GM06990 (cell line): ENCODE results near the gene AP3D1.

Experiments used
- DNase-seq: peaks from one replicate; pipeline ENCODE4 v3.0.0-alpha.2; 2011; ENCODE audit not compliant: insufficient read length; ENCODE audit errors: extremely low read depth
- H3K27me3 ChIP-seq: replicated peaks from 2 replicates; pipeline ENCODE4 v1.6.0; 2011; ENCODE audit warnings: low read length; ENCODE audit not compliant: control insufficient read depth, insufficient read depth
- H3K36me3 ChIP-seq: 2 replicates; pipeline ENCODE4 v1.5.1; 2011; ENCODE audit warnings: low read length; ENCODE audit not compliant: control insufficient read depth, insufficient read depth
- H3K4me3 ChIP-seq: replicated peaks from 2 replicates; pipeline ENCODE4 v1.5.1; 2011; ENCODE audit warnings: low read depth, mild to moderate bottlenecking, control low read depth, low read length
- TF ChIP-seq, protein P1 (sequence below): IDR thresholded peaks from 2 replicates; pipeline ENCODE4 v1.5.1; 2011; ENCODE audit warnings: low read length, control low read depth, mild to moderate bottlenecking, inconsistent platforms; ENCODE audit not compliant: insufficient read depth, poor library complexity, severe bottlenecking

The AP3D1 gene

DNA sequence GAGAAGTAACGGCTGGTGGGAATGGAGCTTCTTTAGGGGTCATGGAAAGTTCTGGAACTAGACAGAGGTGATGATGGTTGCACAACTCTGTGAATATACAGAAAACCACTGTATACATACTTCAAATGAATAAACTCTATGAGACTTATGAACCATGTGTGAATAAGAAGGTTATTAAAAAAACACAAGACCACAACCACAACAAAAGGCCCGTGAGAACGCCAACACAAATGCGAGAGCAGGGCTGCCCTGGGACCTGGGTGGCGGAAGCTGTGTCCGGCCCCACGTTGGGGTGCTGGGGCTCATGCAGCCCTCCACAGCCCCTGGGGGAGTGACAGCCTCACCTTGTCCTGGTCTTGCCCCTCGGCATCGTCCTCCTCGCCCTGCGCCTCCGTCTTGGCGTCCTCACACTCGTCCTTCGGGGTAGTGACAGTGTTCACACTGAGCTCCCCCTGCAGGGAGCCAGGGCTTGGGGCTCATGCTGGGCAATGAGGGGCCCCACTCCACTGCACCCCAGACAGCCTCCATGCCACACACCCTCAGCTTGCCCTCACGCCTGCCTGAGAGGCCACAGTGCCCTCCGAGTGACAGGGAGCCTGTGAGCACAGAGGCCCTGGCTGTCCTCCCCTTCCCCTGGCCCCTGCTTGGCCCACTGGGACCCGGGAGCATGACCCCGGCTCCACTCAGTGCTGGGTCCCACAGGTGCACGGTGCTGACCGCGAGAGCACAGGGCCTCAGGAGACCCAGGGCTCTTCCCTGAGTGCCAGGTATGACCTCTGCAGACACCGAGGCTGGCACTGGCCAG lies 38.6 kb downstream of the AP3D1 start:
- H3K4me3 ChIP-seq: no peak overlapping the region
- no peaks in the 10 kb centered on the region for H3K27me3 ChIP-seq
- TF ChIP-seq, protein P1, sequence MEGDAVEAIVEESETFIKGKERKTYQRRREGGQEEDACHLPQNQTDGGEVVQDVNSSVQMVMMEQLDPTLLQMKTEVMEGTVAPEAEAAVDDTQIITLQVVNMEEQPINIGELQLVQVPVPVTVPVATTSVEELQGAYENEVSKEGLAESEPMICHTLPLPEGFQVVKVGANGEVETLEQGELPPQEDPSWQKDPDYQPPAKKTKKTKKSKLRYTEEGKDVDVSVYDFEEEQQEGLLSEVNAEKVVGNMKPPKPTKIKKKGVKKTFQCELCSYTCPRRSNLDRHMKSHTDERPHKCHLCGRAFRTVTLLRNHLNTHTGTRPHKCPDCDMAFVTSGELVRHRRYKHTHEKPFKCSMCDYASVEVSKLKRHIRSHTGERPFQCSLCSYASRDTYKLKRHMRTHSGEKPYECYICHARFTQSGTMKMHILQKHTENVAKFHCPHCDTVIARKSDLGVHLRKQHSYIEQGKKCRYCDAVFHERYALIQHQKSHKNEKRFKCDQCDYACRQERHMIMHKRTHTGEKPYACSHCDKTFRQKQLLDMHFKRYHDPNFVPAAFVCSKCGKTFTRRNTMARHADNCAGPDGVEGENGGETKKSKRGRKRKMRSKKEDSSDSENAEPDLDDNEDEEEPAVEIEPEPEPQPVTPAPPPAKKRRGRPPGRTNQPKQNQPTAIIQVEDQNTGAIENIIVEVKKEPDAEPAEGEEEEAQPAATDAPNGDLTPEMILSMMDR: no peak
- H3K36me3 ChIP-seq: peaks cover 82% of the 10 kb centered on the region
- no peak for DNase-seq

DNA sequence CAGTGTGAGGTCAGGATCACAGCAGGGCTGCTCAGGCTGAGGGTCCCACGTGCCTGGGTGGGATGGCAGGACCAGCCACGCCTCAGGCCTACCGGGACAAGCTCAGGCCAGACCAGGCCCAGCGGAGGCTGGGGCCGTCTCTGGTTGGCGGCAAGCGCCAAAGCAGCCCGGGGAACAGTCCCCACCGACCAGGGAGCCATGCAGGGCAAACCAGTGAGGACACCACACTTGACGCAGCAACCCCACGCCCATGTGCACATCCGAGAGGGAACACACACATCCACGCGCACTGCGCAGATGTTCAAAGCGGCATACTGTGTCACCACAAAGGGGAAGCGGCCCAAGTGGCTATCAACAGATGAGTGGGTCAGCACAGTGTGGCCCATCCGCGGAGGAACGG lies 39.5 kb downstream of the AP3D1 start:
- no peak for DNase-seq
- H3K27me3 ChIP-seq: no peaks in the 10 kb centered on the region
- TF ChIP-seq, protein P1: no peak
- H3K4me3 ChIP-seq: no peak overlapping the region
- peaks cover 74% of the 10 kb centered on the region for H3K36me3 ChIP-seq

GRCh38 chr19:2111425-2111824 lies 39.9 kb downstream of the AP3D1 start:
- TF ChIP-seq, protein P1: no peak
- no peak overlapping the region for H3K4me3 ChIP-seq
- no peak for DNase-seq
- H3K36me3 ChIP-seq: peaks cover 72% of the 10 kb centered on the region
- no peaks in the 10 kb centered on the region for H3K27me3 ChIP-seq

DNA sequence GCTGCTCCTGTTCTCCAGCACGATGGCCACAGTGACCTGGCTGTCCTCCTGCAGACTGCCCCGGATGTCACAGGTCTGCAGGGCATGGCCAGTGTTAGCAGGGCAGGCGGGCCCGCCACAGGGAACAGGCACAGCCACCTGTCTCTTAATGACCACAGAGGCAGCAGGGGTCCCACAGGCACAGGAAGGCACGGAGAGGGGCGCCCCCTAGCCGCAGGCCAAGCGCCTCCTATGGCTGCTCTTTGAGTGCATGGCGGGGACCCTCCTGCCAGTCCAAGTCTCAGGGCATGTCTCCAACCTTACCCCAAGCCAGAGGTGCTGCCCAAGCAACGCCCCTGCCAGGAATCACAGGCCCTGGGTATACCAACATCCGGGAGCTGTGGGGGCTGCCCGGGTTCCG lies 40.5 kb downstream of the AP3D1 start:
- TF ChIP-seq, protein P1: peak; percentile 30
- no peak for DNase-seq
- Histone ChIP-seq H3K4me3 (no peak overlapping the region), H3K36me3 (peaks cover 68% of the 10 kb centered on the region), H3K27me3 (no peaks in the 10 kb centered on the region)

DNA sequence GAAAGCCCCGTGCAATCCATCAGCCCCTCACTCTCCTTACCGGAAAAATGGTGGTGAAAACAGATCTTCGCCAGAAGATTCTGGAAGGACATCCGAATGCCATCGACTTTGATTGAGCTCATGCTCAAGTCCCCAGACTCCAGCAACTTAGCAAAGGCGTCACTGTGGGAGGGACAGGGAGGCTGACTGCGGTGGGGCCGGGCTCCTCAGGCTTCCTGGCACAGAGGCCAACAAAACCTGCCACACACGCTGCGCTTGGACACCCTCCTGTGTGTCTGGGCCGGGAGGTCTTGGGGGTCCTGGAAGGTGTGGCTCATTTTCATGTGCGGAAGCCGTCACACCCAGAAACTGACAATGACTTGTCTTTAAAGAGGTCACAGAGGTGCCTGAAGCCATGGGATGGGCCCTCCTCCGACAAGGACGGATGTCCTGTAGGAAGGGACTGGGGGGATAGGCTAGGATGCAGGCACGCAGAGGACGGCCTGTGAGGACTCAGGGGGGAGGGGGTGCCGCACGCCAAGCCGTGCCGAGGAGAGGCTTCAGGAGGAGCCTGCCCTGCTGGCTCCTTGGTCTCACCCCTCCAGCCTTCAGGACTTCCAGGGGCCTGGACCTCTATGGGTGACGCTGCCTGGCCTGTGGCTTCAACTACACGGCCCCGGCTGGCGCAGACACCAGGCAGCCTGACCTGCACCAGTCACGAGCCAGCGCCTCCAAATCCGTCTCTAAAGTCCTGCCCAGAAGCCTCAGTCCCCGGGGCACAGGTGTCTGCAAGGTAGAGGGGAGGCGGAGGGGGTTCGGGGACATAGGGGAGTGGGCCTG lies 42.1 kb downstream of the AP3D1 start:
- H3K4me3 ChIP-seq: no peak overlapping the region
- DNase-seq: no peak
- H3K36me3 ChIP-seq: peaks cover 56% of the 10 kb centered on the region
- TF ChIP-seq, protein P1: no peak
- H3K27me3 ChIP-seq: no peaks in the 10 kb centered on the region
